ENCODE results near the gene EPHA4.

GRCh38 chr2:221484761-221485502, 87.2 kb downstream of the EPHA4 start:
- TF ChIP-seq CTCF (IDR thresholded peaks at IDR 0.05) (no peak), POLR2A (IDR thresholded peaks at IDR 0.05) (no peak), POLR2AphosphoS5 (IDR thresholded peaks at IDR 0.05; ENCODE audit: insufficient read depth in 1 of 2, low read depth in 1 of 2) (no peak)

All from vagina (tissue), 2 donors.